ENCODE results near the gene CCDC15.

GRCh38 chr11:124943741-124944140 lies 10.3 kb upstream of the CCDC15 start:
- TF ChIP-seq CTCF (conservative IDR thresholded peaks at IDR 0.05 in 1 of 2, IDR thresholded peaks at IDR 0.05 in 1 of 2; ENCODE audit: low read depth in 1 of 2, low read length in 2 of 2) (no peak), EZH2 (IDR thresholded peaks at IDR 0.05; ENCODE audit: low read length, missing control alignments) (no peak)
